ENCODE results near the gene PGGT1B. TPM values are rescaled to one million over a fixed set of nuclear protein-coding genes. Genes with fewer than 3 reads are reported as not detected.

PGGT1B gene
- total RNA-seq, 1 donor from 2014 or later, result 45.4 TPM

DNA sequence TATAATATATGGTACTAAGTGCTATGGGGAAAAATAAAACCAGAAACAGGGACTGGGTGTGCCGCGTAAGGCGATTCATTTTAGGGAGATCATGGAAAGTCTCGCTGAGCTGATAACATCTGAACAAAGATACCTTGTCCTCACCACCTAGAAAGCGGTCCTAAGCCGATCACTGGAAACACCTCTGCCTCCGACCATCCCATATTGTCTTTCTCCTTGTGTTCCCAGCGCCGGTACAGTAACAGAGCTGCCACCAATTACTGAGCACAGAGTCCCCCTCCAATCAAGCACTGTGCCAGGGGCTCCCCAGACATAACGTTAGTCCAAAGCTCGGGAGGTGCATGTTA lies 33.1 kb upstream of the PGGT1B start:
- no peaks in the 10 kb centered on the region for H3K9me3 Mint-ChIP-seq (ENCODE audit: unreplicated experiment)
- H3K9me3 ChIP-seq (ENCODE audit: insufficient read depth, low read depth, low read length), result no peaks in the 10 kb centered on the region
- peaks cover 3% of the 10 kb centered on the region for H3K4me1 ChIP-seq (ENCODE audit: insufficient read depth, low read length)
- peaks cover 2% of the 10 kb centered on the region for H3K27me3 Mint-ChIP-seq (ENCODE audit: low read depth, unreplicated experiment)
- H3K4me3 Mint-ChIP-seq (ENCODE audit: unreplicated experiment), result peak overlapping the region; percentile 96
- H3K36me3 ChIP-seq (ENCODE audit: insufficient read depth, low read length), result no peaks in the 10 kb centered on the region
- peak overlapping the region; percentile 87 for H3K9ac ChIP-seq (ENCODE audit: low read length)
- peak overlapping the region; percentile 93 for H2AFZ ChIP-seq (ENCODE audit: low read depth, low read length)
- DNase-seq (ENCODE audit: low read depth) (no peak), FAIRE-seq (no peak)
- H4K20me1 ChIP-seq (ENCODE audit: insufficient read depth, low read length), result peaks cover 14% of the 10 kb centered on the region
- peaks cover 6% of the 10 kb centered on the region for H3K4me1 Mint-ChIP-seq (ENCODE audit: low read depth, unreplicated experiment)
- H3K4me3 ChIP-seq (ENCODE audit: insufficient read depth, low read depth, low read length), result peak overlapping the region; percentile 91
- H3K27me3 ChIP-seq (ENCODE audit: insufficient read depth, low read length), result no peaks in the 10 kb centered on the region
- peaks cover 3% of the 10 kb centered on the region for H3K36me3 Mint-ChIP-seq (ENCODE audit: low read depth, unreplicated experiment)
- TF ChIP-seq EZH2 (IDR thresholded peaks at IDR 0.05; ENCODE audit: insufficient read depth, low read length) (no peak), CTCF (IDR thresholded peaks at IDR 0.05; ENCODE audit: insufficient read depth, low read depth, low read length) (no peak)
- H3K27ac Mint-ChIP-seq (ENCODE audit: unreplicated experiment), result peak overlapping the region; percentile 85
- H3K27ac ChIP-seq (ENCODE audit: low read depth, low read length), result peak overlapping the region; percentile 17
- H3K79me2 ChIP-seq (ENCODE audit: insufficient read depth, low read length), result peaks cover 36% of the 10 kb centered on the region
- H3K4me2 ChIP-seq (ENCODE audit: low read length), result peak overlapping the region; percentile 98

DNA sequence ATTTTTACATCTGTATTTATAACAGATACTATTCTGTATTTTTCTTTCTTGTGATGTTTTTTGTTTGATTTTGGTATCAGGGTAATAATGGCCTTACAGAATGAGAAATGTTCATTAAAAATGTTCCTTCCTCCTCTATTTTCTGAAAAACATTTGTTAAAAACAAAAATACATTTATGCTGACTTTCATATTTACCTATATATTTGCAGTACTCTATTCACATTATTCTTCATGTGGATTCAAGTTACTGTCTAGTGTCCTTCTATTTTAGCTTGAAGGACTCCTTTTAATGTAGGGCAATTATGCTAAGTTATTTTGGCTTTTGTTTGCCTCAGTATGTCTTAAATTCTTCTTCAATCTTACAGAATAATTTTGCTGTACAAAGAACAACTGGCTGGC lies 28.7 kb upstream of the PGGT1B start:
- Mint-ChIP-seq H3K27ac (ENCODE audit: unreplicated experiment) (no peak overlapping the region), H3K36me3 (ENCODE audit: low read depth, unreplicated experiment) (peaks cover 3% of the 10 kb centered on the region)

More for the DNA sequence above, 28.7 kb upstream of the PGGT1B start:
- no peak for FAIRE-seq
- Histone ChIP-seq H3K4me3 (ENCODE audit: insufficient read depth, low read depth, low read length) (no peak overlapping the region), H3K9ac (ENCODE audit: low read length) (no peak overlapping the region), H3K4me1 (ENCODE audit: insufficient read depth, low read length) (peaks cover 3% of the 10 kb centered on the region), H3K27ac (ENCODE audit: low read depth, low read length) (no peak overlapping the region), H4K20me1 (ENCODE audit: insufficient read depth, low read length) (peaks cover 14% of the 10 kb centered on the region), H3K36me3 (ENCODE audit: insufficient read depth, low read length) (no peaks in the 10 kb centered on the region), H3K79me2 (ENCODE audit: insufficient read depth, low read length) (peaks cover 40% of the 10 kb centered on the region), H3K27me3 (ENCODE audit: insufficient read depth, low read length) (no peaks in the 10 kb centered on the region), H2AFZ (ENCODE audit: low read depth, low read length) (no peak overlapping the region), H3K9me3 (ENCODE audit: insufficient read depth, low read depth, low read length) (no peaks in the 10 kb centered on the region), H3K4me2 (ENCODE audit: low read length) (no peak overlapping the region)
- no peaks in the 10 kb centered on the region for H3K9me3 Mint-ChIP-seq (ENCODE audit: unreplicated experiment)
- no peaks in the 10 kb centered on the region for H3K27me3 Mint-ChIP-seq (ENCODE audit: low read depth, unreplicated experiment)
- TF ChIP-seq EZH2 (IDR thresholded peaks at IDR 0.05; ENCODE audit: insufficient read depth, low read length), result no peak
- no peak for TF ChIP-seq CTCF (IDR thresholded peaks at IDR 0.05; ENCODE audit: insufficient read depth, low read depth, low read length)
- peaks cover 6% of the 10 kb centered on the region for H3K4me1 Mint-ChIP-seq (ENCODE audit: low read depth, unreplicated experiment)
- no peak for DNase-seq (ENCODE audit: low read depth)
- no peak overlapping the region for H3K4me3 Mint-ChIP-seq (ENCODE audit: unreplicated experiment)
